Chondrocyte (in vitro differentiated cells): ENCODE results near the gene DUSP22. TPM values are rescaled to one million over a fixed set of nuclear protein-coding genes. Genes with fewer than 3 reads are reported as not detected.

Experiments used
- DNase-seq: peaks from one replicate; pipeline ENCODE4 v3.0.0; 2021; ENCODE audit warnings: mixed read lengths, low spot score
- H3K27ac Mint-ChIP-seq: one replicate; pipeline ENCODE4 v1.8.0; 2021; ENCODE audit warnings: mild to moderate bottlenecking, moderate library complexity, mixed read lengths; ENCODE audit not compliant: unreplicated experiment
- H3K27me3 Mint-ChIP-seq: 2 replicates; pipeline ENCODE4 v1.8.0; 2021; ENCODE audit warnings: low read depth, mixed read lengths
- H3K36me3 Mint-ChIP-seq: 2 replicates; pipeline ENCODE4 v1.8.0; 2021; ENCODE audit warnings: low read depth, mixed read lengths
- H3K4me1 Mint-ChIP-seq: 2 replicates; pipeline ENCODE4 v1.8.0; 2021; ENCODE audit warnings: low read depth, mild to moderate bottlenecking, mixed read lengths
- H3K4me3 Mint-ChIP-seq: one replicate; pipeline ENCODE4 v1.8.0; 2021; ENCODE audit warnings: mild to moderate bottlenecking, moderate library complexity, mixed read lengths; ENCODE audit not compliant: unreplicated experiment
- H3K9me3 Mint-ChIP-seq: 2 replicates; pipeline ENCODE4 v1.8.0; 2021; ENCODE audit warnings: low read depth, mixed read lengths
- total RNA-seq: library from RNA; stranded (reverse); gene quantifications from 3 replicates; pipeline ENCODE4 v1.2.1, GENCODE V29; 2021
- TF ChIP-seq, protein P1 (sequence below): fragments of 200-600 bp; sonication (generic); IDR thresholded peaks from 2 replicates; pipeline ENCODE4 v1.5.0; 2021; ENCODE audit warnings: antibody characterized with exemption, mild to moderate bottlenecking, moderate library complexity

Gene DUSP22
- total RNA-seq, 1 donor from 2014 or later, result 34.2 TPM

DNA sequence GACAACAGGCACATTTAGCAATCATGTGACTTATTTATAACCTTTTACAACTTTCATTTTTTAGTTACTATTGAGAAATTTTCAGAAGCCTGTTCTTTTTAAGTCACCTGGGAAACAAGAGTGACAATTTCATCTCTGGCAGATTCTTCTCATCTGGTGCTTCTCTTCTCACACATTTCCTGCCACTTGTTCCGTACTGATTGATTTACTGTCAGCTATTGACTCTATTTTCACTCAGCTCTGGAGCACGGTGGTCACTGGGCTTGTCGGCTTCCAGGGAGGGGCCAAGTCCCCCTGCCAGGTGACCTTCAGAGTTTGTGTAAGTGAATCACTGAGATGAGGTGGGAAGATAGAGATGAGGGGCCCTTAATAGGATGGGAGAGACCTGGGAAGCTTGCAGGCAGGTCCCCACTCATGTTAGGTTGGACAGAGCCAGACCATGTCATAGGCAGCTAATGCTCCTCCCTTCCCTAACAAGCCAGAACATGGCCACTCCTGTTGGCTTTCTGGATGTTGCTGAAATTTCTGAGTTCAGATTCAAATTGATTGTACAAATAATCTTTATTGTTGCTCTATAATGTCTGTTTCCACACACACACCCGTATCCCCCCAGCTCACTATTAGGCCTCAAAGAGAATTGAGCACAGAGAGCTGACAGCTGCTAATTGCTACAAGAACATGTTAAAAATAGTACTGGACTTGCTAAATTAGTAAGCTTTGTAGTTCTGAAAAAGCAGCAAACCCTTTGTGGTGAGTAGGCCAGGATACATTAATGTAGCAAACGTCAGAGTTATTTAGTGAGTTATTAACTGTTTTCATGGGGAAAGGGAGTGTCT is 13.3 kb downstream of the DUSP22 start:
- no peak overlapping the region for H3K27ac Mint-ChIP-seq
- H3K4me3 Mint-ChIP-seq, result no peak overlapping the region
- no peaks in the 10 kb centered on the region for H3K4me1 Mint-ChIP-seq
- no peaks in the 10 kb centered on the region for H3K27me3 Mint-ChIP-seq
- peaks cover 5% of the 10 kb centered on the region for H3K36me3 Mint-ChIP-seq
- DNase-seq, result no peak
- TF ChIP-seq, protein P1, sequence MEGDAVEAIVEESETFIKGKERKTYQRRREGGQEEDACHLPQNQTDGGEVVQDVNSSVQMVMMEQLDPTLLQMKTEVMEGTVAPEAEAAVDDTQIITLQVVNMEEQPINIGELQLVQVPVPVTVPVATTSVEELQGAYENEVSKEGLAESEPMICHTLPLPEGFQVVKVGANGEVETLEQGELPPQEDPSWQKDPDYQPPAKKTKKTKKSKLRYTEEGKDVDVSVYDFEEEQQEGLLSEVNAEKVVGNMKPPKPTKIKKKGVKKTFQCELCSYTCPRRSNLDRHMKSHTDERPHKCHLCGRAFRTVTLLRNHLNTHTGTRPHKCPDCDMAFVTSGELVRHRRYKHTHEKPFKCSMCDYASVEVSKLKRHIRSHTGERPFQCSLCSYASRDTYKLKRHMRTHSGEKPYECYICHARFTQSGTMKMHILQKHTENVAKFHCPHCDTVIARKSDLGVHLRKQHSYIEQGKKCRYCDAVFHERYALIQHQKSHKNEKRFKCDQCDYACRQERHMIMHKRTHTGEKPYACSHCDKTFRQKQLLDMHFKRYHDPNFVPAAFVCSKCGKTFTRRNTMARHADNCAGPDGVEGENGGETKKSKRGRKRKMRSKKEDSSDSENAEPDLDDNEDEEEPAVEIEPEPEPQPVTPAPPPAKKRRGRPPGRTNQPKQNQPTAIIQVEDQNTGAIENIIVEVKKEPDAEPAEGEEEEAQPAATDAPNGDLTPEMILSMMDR, result no peak
- peaks cover 10% of the 10 kb centered on the region for H3K9me3 Mint-ChIP-seq

DNA sequence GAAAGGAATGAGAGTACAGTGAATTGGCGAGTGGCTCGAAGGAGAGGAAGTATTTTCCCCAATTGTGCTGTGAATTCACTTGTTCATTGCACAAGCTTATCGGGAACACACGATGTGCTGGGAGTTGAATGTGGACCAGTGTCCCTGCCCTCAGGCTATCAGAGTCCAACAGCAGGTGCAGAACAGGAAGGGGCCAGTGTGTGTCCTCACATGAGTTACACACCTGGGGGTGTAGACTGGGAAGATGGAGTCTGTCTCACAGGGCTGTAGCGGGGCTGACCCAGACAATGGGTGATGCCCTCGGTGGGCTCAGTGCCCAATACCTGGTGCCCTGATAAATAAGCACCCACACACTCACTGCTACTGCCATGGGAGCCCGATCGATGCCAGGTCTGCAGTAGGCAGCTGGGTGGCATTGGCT is 14.4 kb downstream of the DUSP22 start:
- Mint-ChIP-seq H3K36me3 (peaks cover 5% of the 10 kb centered on the region), H3K27me3 (no peaks in the 10 kb centered on the region), H3K4me1 (no peaks in the 10 kb centered on the region), H3K4me3 (no peak overlapping the region), H3K27ac (no peak overlapping the region), H3K9me3 (peaks cover 14% of the 10 kb centered on the region)
- DNase-seq, result no peak
- TF ChIP-seq, protein P1, result no peak

DNA sequence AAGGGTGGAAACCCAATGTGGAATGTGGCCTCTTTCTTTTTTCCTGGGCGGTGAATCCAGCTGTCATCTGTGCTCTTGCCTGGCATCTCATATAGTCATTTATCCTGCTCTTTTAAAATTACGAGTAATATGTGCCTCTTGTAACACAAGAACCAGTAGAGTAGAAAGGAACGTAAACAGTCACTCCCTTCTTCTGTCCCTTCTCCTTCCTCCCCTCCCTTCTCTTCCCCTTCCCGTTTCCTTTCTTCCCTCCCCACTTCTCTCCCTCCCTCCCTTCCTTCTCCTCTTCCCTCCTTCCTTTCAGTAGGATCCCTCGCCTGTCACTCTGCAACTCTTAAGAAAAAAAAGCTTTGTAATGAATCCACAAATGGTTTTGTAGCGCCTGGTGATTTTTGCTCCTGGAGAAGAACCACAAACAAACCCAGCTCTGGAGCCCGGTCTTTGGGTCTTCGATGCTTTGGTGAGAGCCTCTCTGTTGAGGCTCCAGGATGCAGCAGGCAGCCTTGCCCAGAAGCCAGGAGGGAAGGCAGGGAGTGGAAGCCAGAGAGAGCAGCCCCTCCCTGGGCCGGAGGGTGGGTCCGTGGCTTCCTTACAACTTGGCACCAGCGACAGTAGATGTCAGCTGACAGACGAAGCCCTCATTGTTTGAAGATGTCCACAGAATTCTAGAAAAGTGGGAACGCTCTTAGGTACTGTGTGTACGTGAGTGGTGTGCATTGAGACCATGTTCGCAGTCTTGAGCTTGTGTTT is 15.0 kb downstream of the DUSP22 start:
- DNase-seq, result no peak
- TF ChIP-seq, protein P1, result no peak
- H3K9me3 Mint-ChIP-seq, result peaks cover 16% of the 10 kb centered on the region
- H3K4me3 Mint-ChIP-seq, result no peak overlapping the region
- no peak overlapping the region for H3K27ac Mint-ChIP-seq
- no peaks in the 10 kb centered on the region for H3K27me3 Mint-ChIP-seq
- peaks cover 5% of the 10 kb centered on the region for H3K36me3 Mint-ChIP-seq
- no peaks in the 10 kb centered on the region for H3K4me1 Mint-ChIP-seq

DNA sequence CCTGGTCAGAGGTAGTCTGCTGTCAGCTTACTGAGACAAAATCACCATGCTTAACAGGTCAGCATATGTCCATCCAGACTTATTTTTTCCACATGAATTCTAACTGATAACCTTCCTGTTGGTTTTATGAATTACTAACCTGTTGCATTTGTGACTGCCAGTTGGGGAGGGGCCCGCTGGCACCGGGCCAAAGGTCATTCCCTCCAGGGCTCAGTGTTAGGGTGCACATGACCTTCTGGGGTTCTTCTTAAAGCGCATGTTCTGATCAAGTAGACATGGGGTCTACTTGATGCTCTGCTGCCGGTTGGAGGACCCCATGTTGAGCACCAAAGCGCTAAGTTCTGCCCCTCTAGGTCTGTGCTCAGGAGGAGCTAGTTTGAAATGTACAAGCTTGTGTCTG is 15.6 kb downstream of the DUSP22 start:
- TF ChIP-seq, protein P1, result no peak
- H3K4me1 Mint-ChIP-seq, result no peaks in the 10 kb centered on the region
- no peak overlapping the region for H3K27ac Mint-ChIP-seq
- H3K4me3 Mint-ChIP-seq, result no peak overlapping the region
- H3K36me3 Mint-ChIP-seq, result peaks cover 5% of the 10 kb centered on the region
- H3K9me3 Mint-ChIP-seq, result peaks cover 16% of the 10 kb centered on the region
- no peak for DNase-seq
- H3K27me3 Mint-ChIP-seq, result no peaks in the 10 kb centered on the region

DNA sequence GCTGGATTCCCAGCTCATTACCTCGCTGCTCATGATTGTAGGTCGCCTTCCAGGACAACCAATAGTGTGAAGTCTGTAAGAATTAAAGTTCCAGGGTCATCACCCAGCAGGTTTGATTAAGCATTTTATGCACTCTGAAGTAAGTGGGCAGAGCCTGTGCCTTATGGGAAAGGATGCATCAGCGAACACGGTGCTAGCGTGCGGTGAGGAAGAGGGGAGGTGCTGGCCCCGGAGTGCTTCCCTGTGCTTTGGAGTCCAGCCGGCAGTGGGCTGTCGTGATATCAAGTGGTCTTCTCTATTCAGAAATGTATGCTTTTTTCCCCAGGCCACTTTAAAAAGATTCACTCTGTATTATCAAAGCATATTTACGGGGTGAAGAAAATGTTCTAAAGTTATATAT is 16.0 kb downstream of the DUSP22 start:
- Mint-ChIP-seq H3K27me3 (no peaks in the 10 kb centered on the region), H3K4me3 (no peak overlapping the region), H3K9me3 (peaks cover 16% of the 10 kb centered on the region), H3K27ac (no peak overlapping the region), H3K36me3 (peaks cover 5% of the 10 kb centered on the region), H3K4me1 (no peaks in the 10 kb centered on the region)
- TF ChIP-seq, protein P1, result no peak
- DNase-seq, result no peak
